Activated CD8-positive, alpha-beta T cell treated with anti-CD3 and anti-CD28 coated beads for 36 hours (primary cell): Measurements from ENCODE around the gene MAP1A. TPM values are rescaled to one million over a fixed set of nuclear protein-coding genes. Genes with fewer than 3 reads are reported as not detected.

Experiments
- ATAC-seq: fragments of 200-7000 bp; cut with Tn5 transposase; one replicate; pipeline ENCODE4 v1.10.0; 2021; ENCODE audit warnings: mild to moderate bottlenecking, moderate library complexity
- CTCF ChIA-PET: fragments of 350-600 bp; sonication (Branson Sonifier 250); formaldehyde crosslinking; loops from one replicate; lab custom pipeline; 2021; ENCODE audit warnings: antibody characterized with exemption; lab: Charles Lee
- POLR2A ChIA-PET: fragments of 350-600 bp; sonication (Branson Sonifier 250); formaldehyde crosslinking; loops from one replicate; lab custom pipeline; 2021; ENCODE audit warnings: antibody characterized with exemption; lab: Charles Lee
- DNase-seq: peaks from one replicate; pipeline ENCODE4 v3.0.0-alpha.2; 2020
- H3K27ac Mint-ChIP-seq: one replicate; pipeline ENCODE4 v1.8.0; 2021; ENCODE audit warnings: mild to moderate bottlenecking, mixed read lengths
- H3K27me3 Mint-ChIP-seq: one replicate; pipeline ENCODE4 v1.8.0; 2021; ENCODE audit warnings: mixed read lengths
- H3K36me3 Mint-ChIP-seq: one replicate; pipeline ENCODE4 v1.8.0; 2021; ENCODE audit warnings: low read depth, mixed read lengths
- H3K4me1 Mint-ChIP-seq: one replicate; pipeline ENCODE4 v1.8.0; 2021; ENCODE audit warnings: low read depth, mixed read lengths
- H3K4me3 Mint-ChIP-seq: one replicate; pipeline ENCODE4 v1.8.0; 2021; ENCODE audit warnings: mild to moderate bottlenecking, moderate library complexity, mixed read lengths
- H3K9me3 Mint-ChIP-seq: one replicate; pipeline ENCODE4 v1.8.0; 2021; ENCODE audit warnings: mixed read lengths
- intact Hi-C: fragments of 100-400 bp; cut with micrococcal nuclease; formaldehyde crosslinking; loops from one replicate; pipeline ENCODE4 v1.10.0; 2022
- total RNA-seq, 2 experiments: library from RNA; stranded (reverse); gene quantifications; one replicate each; pipeline ENCODE4 v1.2.3, GENCODE V29; 2021
- TF ChIP-seq, protein P1 (sequence below): fragments of 200-600 bp; IDR thresholded peaks from one replicate; pipeline ENCODE4 v1.8.0; 2022; ENCODE audit warnings: antibody characterized with exemption, mild to moderate bottlenecking

The MAP1A gene
- total RNA-seq, 2 experiments from 2014 or later, result 0.78 to 0.86 TPM

DNA sequence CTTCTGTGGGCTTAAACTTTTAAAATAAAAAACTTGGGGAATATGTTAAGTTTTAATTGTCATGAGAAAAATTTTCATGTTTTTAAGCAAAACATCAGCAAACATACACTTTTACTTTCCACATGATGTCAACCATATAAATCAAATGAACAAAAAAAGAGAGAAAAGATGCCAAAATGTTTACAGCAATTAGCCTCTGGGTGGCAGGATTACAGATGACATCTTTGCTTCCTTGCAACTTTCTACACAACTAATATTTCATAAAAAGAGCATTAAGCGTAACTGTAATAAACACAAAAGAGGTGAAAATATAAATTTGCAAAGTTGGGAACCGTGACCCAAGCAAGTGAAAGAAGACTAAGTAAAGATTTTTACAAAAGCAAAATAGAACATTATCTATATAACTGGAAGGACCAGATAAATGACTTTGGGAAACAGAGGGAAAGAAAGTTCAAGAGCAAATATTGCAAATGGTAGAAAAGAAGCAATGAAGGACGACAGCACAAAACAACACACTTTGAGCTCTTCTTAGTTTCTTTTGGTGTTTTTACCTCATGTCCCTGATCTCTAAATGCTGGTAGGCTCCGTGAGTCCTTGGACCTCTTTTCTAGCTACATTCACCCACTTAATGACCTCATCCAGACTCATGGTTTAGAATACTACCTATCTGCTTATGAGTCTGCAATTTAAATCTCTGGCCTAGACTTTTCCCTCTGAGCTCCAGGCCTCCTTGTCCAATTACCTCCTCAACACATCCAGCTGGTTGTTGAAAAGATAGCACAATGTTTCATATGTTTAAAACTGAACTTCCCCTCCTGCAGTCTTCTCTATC is 33.9 kb upstream of the MAP1A start:
- POLR2A ChIA-PET, result interaction anchor here (0.8 kb wide), 1 partner anchor 11 kb away, joined by 3 read pairs; no protein-coding TSS in a partner anchor
- no peak for ATAC-seq
- Mint-ChIP-seq H3K4me1 (peaks cover 3% of the 10 kb centered on the region), H3K36me3 (peaks cover 14% of the 10 kb centered on the region), H3K27ac (no peak overlapping the region), H3K4me3 (no peak overlapping the region), H3K27me3 (no peaks in the 10 kb centered on the region), H3K9me3 (no peaks in the 10 kb centered on the region)
- TF ChIP-seq, protein P1, sequence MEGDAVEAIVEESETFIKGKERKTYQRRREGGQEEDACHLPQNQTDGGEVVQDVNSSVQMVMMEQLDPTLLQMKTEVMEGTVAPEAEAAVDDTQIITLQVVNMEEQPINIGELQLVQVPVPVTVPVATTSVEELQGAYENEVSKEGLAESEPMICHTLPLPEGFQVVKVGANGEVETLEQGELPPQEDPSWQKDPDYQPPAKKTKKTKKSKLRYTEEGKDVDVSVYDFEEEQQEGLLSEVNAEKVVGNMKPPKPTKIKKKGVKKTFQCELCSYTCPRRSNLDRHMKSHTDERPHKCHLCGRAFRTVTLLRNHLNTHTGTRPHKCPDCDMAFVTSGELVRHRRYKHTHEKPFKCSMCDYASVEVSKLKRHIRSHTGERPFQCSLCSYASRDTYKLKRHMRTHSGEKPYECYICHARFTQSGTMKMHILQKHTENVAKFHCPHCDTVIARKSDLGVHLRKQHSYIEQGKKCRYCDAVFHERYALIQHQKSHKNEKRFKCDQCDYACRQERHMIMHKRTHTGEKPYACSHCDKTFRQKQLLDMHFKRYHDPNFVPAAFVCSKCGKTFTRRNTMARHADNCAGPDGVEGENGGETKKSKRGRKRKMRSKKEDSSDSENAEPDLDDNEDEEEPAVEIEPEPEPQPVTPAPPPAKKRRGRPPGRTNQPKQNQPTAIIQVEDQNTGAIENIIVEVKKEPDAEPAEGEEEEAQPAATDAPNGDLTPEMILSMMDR, result peak; percentile 41
- CTCF ChIA-PET, result interaction anchor here (0.8 to 1.1 kb wide), 5 partner anchors 9 to 107 kb away, joined by 3 to 5 read pairs (median 4); partner anchors contain the start of gene TP53BP1
- DNase-seq, result no peak
- intact Hi-C loops, result no loop called here

DNA sequence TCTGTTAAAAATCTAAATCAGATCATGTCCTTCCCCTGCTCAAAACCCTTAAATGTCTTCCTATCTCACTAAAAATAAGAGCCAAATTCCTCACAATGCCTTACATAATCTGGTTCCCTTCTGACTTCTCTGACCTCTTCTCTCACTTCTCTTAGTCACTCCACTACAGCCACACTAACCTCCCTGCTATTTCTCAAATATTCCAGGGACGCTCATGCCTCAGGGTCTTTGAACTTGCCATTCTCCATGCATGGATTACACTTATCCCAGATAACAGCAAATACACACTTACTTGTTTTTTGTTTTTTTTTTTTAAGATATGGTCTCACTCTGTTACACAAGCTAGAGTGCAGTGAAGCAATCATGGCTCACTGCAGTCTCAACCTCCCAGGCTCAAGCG is 33.0 kb upstream of the MAP1A start:
- Mint-ChIP-seq H3K27ac (no peak overlapping the region), H3K27me3 (no peaks in the 10 kb centered on the region), H3K4me3 (no peak overlapping the region), H3K36me3 (peaks cover 9% of the 10 kb centered on the region), H3K9me3 (no peaks in the 10 kb centered on the region), H3K4me1 (peaks cover 8% of the 10 kb centered on the region)
- POLR2A ChIA-PET, result interaction anchor here (0.9 kb wide), 1 partner anchor 10 kb away, joined by 3 read pairs; no protein-coding TSS in a partner anchor
- no peak for ATAC-seq
- no peak for DNase-seq
- TF ChIP-seq, protein P1, result no peak
- CTCF ChIA-PET, result interaction anchor here (0.8 to 1.1 kb wide), 4 partner anchors 8 to 30 kb away, joined by 3 to 5 read pairs (median 4); partner anchors contain the start of gene TP53BP1
- intact Hi-C loops, result no loop called here

DNA sequence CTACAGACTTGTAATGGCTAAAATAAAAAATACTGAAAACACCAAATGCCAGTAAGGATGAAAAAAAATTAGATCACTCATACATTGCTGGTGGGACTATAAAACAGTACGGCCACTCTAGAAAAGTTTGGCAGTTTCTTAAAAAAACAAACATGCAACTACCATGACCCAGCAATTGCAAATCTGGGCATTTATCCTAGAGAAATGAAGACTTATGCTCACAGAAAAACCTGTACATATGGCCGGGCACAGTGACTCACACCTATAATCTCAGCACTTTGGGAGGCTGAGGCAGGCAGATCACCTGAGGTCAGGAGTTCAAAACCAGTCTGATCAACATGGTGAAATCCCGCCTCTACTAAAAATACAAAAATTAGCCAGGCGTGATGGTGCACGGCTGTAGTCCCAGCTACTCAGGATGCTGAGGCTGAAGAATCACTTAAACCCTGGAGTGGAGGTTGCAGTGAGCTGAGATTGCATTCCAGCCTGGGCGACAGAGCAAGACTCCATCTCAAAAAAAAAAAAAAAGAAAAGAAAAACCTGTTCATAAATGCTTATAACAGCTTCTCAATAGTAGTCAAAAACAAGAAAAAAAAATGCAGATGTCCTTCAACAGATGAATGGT is 30.0 kb upstream of the MAP1A start:
- Mint-ChIP-seq H3K27ac (no peak overlapping the region), H3K4me1 (peaks cover 19% of the 10 kb centered on the region), H3K27me3 (no peaks in the 10 kb centered on the region), H3K4me3 (no peak overlapping the region), H3K9me3 (no peaks in the 10 kb centered on the region), H3K36me3 (peaks cover 4% of the 10 kb centered on the region)
- TF ChIP-seq, protein P1, result no peak
- ChIA-PET POLR2A (no interaction called here), CTCF (interaction anchor here (1.5 kb wide), 1 partner anchor 27 kb away, joined by 3 read pairs; no protein-coding TSS in a partner anchor)
- intact Hi-C loops, result no loop called here
- ATAC-seq (no peak), DNase-seq (no peak)

DNA sequence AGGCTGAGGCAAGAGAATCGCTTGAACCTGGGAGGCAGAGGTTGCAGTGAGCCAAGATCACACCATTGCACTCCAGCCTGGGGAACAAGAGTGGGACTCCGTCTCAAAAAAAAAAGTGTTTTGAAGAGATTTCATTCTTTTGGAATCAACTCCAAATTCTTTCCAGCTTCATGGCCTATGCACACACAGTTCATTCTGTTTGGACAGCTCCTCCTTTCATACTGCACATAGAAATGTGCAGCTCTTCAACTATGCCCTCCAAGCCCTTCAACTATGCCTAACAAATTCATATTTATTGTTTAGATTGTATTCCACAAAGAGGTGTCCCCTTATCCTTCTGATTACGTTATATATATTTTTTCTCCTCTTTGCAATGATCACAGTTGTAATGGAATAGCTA is 28.6 kb upstream of the MAP1A start:
- no peak for ATAC-seq
- ChIA-PET CTCF (interaction anchor here (1.3 to 2.9 kb wide), 2 partner anchors 22 to 25 kb away, joined by 3 to 9 read pairs; no protein-coding TSS in a partner anchor), POLR2A (interaction anchor here (1.6 kb wide), 1 partner anchor 17 kb away, joined by 4 read pairs; no protein-coding TSS in a partner anchor)
- peaks cover 27% of the 10 kb centered on the region for H3K4me1 Mint-ChIP-seq
- H3K9me3 Mint-ChIP-seq, result no peaks in the 10 kb centered on the region
- TF ChIP-seq, protein P1, result no peak
- H3K27me3 Mint-ChIP-seq, result no peaks in the 10 kb centered on the region
- no peak for DNase-seq
- intact Hi-C loops, result no loop called here
- no peak overlapping the region for H3K27ac Mint-ChIP-seq
- H3K4me3 Mint-ChIP-seq, result no peak overlapping the region
- peaks cover 6% of the 10 kb centered on the region for H3K36me3 Mint-ChIP-seq
